NCI-H1694 treated with DMSO at 0.1 percent for 48 hours (cell line): ENCODE results near the gene GPD2.

Experiments
- DNase-seq: peaks from one replicate; lab custom pipeline; 2025; lab: John Stamatoyannopoulos, UW

Gene GPD2

GRCh38 chr2:156435718-156436496, at the start of gene GPD2:
GPD2 (plus strand) TSS chr2:156436379; CDS start chr2:156476106, 39,727 bp downstream.
- peak; percentile 67 for DNase-seq

DNA sequence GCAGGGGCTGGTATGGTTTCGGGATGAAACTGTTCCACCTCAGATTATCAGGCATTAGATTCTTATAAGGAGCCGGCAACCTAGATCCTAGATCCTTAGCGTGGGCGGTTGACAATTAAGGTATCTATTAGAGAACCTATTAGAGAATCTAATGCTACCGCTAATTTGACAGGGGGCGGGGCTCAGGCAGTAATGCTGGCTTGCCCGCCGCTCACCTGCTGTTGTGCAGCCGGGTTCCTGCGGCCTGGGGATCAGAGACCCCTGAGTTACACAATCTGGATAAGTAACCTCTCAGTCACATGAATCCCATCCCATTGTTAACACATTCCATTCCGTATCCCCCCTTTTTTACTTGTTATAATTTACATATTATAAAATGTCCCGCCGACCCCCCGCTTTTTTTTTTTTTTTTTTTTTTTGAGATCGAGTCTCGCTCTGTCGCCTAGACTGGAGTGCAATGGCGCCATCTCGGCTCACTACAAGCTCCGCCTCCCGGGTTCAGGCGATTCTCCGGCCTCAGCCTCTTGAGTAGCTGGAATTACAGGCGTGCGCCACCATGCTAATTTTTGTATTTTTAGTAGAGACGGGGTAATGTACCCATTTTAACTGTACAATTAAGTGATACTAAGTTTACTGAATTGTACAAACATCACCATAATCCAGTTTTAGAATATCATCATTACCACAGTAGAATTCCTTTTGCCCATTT, 42.0 kb upstream of the GPD2 start:
- no peak for DNase-seq

GRCh38 chr2:156396126-156396525, 40.1 kb upstream of the GPD2 start:
- DNase-seq, result no peak

- DNase-seq, result no peak
Observed at GRCh38 chr2:156397229-156397628, 39.0 kb upstream of the GPD2 start.

GRCh38 chr2:156398176-156398575, 38.0 kb upstream of the GPD2 start:
- no peak for DNase-seq

- no peak for DNase-seq
Observed at GRCh38 chr2:156399224-156399949, 36.8 kb upstream of the GPD2 start.

GRCh38 chr2:156399950-156400705, 36.1 kb upstream of the GPD2 start:
- DNase-seq, result peak; percentile 77

DNA sequence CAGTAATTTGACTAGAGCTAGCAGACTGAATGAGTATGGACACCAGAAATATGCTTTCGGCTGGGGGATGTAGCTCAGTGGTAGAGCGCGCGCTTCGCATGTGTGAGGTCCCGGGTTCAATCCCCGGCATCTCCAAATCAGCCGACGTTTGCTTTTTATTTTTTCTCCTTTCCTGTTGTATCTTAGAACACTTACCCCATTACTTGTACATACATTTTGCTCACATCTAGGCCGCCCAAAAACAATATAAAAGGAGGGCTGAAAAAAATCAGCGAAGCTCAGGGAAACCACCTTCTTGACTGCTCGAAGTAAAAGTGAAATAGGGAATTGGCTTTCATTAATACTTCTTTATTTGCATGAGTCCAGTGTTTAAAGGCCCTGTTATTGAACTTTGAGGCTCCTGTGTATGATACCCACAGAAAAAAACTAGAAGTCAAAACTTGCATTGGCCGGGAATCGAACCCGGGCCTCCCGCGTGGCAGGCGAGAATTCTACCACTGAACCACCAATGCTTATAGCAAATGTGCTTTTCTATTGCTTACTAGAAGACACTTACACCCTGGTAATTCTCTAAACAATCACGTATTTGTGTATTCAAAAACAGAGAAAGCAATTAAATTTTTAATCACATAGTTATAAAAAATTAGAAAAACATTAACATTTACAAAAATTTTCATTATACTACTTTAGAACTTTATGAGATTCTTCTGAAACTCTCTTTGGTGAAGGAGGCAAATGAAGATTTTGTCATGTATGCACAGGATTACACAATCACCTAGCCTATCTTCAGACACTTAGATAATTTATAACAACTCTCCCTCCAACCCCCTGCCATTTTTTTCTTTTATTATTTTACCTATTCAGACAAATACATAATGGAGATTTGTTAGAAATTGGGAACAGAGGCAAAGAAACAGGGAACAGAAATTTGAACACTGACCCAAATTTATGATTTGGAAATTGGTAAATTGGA, 35.2 kb upstream of the GPD2 start:
- DNase-seq, result peak; percentile 94

DNA sequence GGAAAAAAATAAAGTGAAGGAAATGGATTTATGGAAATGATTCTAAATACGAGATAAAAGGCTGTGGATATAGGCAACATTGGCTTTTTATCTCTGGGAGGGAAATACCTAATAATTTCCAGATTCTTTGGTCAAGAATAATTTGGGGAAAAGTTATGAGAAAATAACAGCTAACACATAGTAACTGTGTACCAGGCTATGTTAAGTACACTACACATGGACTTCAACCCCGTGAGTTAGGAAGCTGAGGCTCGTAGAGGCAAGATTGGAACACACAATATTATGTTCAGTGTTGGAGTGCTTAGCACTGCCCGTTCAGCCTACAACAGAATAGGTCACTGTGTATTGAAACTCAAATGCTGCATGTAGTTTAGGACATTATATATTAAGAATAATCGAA, 34.3 kb upstream of the GPD2 start:
- no peak for DNase-seq

- DNase-seq, result no peak
Observed at GRCh38 chr2:156405586-156405985, 30.6 kb upstream of the GPD2 start.

DNA sequence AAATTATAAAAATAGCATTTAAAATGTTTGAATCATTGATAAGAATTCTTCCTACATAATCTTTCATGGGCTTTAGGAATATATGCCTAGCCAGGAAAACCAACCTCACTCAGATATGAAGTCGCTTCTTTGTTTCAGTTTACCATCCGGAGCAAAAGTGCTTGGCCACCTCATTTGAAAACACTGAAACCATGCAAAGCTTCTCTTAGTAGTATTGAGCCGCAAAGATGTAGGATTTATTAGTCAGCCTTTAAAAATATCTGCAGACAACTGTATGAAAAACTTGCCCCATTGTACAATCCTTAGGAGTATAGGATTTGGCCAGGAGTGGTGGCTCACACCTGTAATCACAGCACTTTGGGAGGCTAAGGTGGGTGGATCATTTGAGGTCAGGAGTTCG, 24.3 kb upstream of the GPD2 start:
- DNase-seq, result no peak

- DNase-seq, result no peak
Observed at GRCh38 chr2:156421851-156422250, 14.3 kb upstream of the GPD2 start.

- no peak for DNase-seq
Observed at GRCh38 chr2:156423674-156424282, 12.4 kb upstream of the GPD2 start.

GRCh38 chr2:156427074-156427473, 9.1 kb upstream of the GPD2 start:
- DNase-seq, result no peak

DNA sequence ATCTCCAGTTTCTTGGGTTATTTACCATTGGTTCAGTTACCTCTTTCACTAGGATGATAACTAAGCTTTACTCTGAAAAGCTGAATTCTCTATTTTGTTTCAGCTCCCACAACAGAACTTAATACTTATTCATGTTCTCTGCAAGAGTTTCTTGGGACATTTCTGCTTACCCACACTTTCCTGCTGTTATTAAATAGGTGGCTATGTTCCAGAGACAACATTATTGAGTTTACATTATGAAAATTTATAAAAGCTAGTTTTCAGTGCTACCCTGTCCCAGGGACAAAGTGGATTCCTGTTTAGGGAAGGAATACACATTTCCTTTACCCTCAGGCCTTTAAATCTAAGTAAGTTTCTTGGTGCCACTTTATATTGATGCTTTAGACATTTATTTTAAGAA, 7.0 kb upstream of the GPD2 start:
- DNase-seq, result no peak

- no peak for DNase-seq
Observed at GRCh38 chr2:156430236-156430979, 5.8 kb upstream of the GPD2 start.

DNA sequence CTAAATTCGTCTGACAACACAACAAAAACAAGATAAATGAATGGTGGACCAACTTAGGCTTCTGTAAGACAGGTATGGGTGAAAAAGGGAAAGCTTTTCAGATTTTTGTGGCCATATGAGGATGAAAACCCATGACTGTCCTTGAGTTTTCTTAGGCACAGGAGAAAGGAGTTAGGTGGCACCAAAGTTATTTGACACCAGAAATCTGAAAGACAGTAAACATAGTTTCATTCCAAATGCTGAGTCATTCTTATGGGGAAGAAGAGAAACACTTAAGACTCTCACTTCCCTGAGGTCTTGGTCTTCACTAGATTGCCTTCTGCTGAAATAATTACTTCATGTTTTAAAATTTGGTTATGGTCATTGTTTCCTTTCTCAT, 5.2 kb upstream of the GPD2 start:
- no peak for DNase-seq

DNA sequence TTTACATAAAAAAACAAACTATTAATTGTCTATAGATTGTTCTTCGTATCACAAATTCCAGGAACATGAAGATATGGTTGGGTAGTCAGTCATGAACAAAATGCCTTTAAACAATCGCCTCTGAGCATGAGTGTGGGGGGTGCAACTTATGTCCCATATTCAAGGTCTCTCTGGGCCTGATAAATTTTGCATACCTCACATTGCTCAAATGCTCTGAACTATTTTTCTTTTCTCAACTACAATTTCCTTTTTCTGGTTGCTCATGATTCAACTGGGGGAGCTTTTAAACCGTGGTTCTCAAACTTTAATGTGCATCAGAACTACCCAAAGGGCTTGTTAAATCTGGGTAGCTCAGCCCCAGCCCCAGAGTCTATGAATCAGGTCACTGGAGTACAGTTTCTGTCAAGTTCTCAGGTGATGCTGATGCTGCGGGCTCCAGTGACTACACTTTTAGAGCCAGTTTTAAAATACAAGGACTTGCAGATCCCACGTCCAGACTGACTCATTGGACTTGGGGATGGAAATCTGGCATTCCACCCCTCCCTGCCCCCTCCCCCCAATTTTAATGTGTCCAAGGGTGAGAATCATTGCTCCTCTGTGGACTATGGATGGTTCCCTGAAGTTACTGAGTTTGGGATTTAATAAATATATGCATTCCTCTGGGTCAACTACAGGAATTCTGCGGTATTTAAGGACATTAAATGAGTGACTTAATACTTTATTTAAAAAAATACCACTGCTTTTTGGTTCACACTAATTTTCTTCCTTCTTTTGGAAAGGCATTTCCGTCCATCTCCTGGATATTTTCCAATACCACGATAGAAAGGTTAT, 1.5 kb upstream of the GPD2 start:
- DNase-seq, result no peak

DNA sequence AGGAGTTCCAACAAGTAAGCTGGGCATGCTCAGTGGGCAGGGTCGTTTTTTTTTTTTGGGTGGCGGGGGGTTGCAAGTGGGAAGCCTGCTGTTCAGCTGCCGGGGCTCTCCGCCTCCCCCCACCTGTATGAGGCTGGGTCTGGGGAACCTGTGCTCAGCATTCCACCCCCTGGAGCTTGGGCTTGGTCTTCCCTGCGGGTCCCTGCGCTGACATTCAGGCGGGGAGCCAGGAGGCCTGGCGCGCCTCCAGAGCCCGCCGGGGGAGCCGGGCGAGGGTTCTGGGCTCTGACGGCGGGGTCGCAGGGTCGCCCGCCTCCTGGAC, 822 bp upstream of the GPD2 start:
- DNase-seq, result no peak
